GM08714 (cell line): ENCODE data around the gene DENND11.

Experiments used
- H3K4me3 ChIP-seq: fragments of 200-500 bp; sonication (Bioruptor generic); 2 replicates; pipeline ENCODE4 v1.5.1; 2014; ENCODE audit warnings: mild to moderate bottlenecking, low read length, inconsistent platforms
- ZNF274 ChIP-seq: IDR thresholded peaks from 2 replicates; pipeline ENCODE4 v1.6.1; 2012; ENCODE audit warnings: mild to moderate bottlenecking, low read depth, low read length

Gene DENND11

GRCh38 chr7:141714571-141714970 is 12.6 kb upstream of the DENND11 start:
- TF ChIP-seq ZNF274, result no peak
- no peak overlapping the region for H3K4me3 ChIP-seq

- TF ChIP-seq ZNF274, result no peak
- no peak overlapping the region for H3K4me3 ChIP-seq
Measured at GRCh38 chr7:141713890-141714289, 11.9 kb upstream of the DENND11 start.

DNA sequence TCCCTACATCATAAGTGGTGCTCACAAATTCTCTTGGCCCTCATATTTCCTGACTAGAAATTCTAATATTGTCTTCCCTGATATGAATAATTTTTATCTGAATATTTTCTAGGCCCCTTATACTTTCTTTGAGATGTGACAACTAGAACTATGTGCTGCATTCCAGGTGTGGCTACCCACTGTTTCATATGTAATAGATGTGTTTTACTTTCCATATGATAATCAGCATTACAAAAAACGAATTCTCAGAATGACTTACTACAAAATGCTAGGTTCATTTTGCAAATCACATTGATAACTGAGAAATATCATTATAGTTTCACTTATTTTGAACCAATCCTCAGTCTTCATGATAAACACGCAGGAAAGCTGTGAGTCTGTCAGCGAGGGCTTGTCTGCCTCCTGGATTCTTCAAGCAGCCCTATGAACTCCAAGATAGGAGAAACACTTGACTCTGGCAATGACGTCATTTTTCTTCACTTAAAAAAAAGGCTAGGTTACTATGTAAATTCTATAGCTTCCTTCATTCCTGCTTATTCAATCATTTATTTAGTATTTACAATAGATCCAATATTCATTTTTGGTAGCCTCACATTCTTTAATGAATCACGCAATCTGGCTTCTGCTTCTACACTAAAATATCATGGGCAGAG is 10.8 kb upstream of the DENND11 start:
- no peak overlapping the region for H3K4me3 ChIP-seq
- no peak for TF ChIP-seq ZNF274

DNA sequence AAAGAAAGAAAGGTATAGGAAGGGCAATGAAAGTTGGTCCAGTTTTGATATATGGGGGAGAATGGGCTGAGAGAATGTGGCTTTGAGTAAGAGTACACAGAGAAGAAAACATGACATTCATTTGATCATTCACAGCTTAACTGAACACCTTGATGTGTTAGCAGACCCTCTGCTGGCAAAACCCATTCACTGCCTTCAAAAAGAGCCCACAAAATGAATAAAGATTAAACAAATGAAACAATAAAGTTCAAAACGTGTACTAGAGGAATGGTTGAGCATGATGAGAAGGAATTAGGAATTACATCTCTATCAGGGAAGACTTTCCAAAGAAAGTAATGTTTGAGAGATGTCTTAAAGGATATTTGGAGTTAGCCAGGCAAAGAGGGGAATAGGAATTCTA is 8.3 kb upstream of the DENND11 start:
- TF ChIP-seq ZNF274, result no peak
- no peak overlapping the region for H3K4me3 ChIP-seq

DNA sequence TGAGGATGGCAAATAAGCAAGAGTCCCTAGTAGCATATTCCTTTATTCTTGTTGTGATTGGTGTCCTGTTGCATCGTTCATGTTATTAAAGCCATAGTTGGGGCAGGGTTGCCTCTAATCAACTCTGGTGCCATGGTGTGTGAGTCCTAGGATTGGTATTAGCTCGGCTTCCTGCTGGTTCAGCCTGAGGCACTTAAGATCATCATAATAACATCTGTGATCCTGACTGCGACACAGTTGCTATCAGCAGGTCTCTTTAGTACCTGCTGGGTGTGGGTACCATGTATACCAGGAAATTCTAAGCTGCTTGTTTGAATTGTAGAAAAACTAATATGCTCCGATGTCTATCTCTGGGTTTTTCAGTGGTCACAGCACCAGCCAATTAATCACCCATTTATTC is 7.8 kb upstream of the DENND11 start:
- no peak for TF ChIP-seq ZNF274
- no peak overlapping the region for H3K4me3 ChIP-seq

GRCh38 chr7:141709318-141709717 is 7.4 kb upstream of the DENND11 start:
- no peak for TF ChIP-seq ZNF274

GRCh38 chr7:141708351-141708750 is 6.4 kb upstream of the DENND11 start, which contains the start of gene WEE2:
Gene WEE2 (plus strand): TSS chr7:141708353. CDS start chr7:141708759, 406 bp downstream.
- no peak within 1 kb of the TSS for H3K4me3 ChIP-seq
- TF ChIP-seq ZNF274, result no peak

More at GRCh38 chr7:141709318-141709717, 7.4 kb upstream of the DENND11 start:
- no peak overlapping the region for H3K4me3 ChIP-seq

DNA sequence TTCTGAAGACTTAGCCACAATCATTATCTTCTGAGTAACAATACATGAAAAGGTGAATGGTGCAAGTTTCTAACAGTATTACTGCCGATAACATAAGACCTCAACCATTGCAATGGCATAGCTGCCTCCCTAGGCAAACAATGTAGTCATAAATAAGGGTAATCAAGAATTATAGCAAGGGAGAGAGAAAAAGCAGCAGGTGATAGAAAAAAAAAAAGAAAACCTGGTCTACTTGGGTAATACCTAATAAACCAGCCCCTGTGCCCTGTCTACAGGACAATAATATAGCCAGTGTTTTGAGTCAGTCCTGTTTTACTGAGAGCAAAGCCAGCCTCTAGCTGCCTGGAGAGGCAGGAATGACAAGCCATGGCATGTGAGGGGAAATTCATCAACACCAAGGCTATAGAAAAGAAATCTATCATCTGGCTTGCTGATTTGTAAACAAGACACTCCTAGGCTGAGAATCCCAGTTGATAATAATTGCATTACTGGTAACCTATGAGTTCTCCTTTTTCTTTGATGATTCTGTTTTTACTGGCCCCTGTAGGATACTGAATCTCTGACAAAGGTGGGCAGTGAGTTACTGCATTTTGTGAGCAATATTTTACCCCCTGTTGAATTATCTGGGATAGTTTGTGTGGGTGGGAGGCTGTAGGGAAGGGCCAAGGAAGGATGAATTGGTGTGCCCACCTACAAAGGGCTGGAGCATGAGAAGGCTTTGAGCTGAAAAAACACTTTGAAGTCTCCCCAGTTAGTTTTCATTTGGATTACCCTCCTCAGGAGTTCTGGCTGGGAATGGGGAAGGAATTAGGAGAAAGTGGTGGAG is 4.5 kb upstream of the DENND11 start:
- TF ChIP-seq ZNF274, result no peak
- H3K4me3 ChIP-seq, result no peak overlapping the region

DNA sequence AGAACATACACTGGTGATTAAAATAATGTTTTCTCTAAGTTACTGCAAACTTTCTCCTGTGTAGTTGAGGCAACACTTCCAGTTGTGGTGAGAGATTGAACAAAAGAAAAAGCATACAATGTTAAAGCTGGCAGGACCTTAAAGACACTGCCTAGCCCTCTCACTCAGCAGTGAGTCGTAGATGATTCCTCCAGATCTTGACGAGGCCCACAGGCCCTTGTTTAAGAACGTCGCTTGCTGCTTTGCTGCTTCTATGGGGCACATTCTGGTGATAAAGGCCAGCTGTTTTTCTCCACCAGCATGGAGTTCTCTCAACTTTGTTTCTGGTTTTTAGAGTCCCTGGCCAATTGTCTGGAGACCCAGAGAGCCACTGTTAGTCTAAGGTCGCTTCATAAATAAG is 2.8 kb upstream of the DENND11 start:
- no peak overlapping the region for H3K4me3 ChIP-seq
- no peak for TF ChIP-seq ZNF274

DNA sequence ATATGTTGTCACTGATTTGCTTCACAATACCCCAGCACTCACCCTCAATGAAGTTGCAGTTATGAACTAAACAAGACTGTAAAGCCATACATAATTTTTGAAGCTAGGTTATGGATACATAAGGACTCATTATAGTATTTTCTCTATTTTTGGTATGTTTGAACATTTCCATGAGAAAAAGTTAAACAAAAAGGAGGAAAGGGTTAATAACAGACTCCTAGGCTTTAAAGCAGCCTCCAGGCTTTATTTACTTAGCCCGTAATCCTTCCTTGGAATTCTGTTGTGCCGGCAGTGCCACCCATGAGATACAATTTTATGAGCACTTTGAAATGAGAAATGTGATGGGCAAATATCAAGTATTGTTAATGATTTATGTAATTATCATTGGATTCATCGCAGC is 2.1 kb upstream of the DENND11 start:
- TF ChIP-seq ZNF274, result no peak
- H3K4me3 ChIP-seq, result no peak overlapping the region

GRCh38 chr7:141702892-141703291 is 926 bp upstream of the DENND11 start:
- H3K4me3 ChIP-seq, result no peak overlapping the region
- no peak for TF ChIP-seq ZNF274

DNA sequence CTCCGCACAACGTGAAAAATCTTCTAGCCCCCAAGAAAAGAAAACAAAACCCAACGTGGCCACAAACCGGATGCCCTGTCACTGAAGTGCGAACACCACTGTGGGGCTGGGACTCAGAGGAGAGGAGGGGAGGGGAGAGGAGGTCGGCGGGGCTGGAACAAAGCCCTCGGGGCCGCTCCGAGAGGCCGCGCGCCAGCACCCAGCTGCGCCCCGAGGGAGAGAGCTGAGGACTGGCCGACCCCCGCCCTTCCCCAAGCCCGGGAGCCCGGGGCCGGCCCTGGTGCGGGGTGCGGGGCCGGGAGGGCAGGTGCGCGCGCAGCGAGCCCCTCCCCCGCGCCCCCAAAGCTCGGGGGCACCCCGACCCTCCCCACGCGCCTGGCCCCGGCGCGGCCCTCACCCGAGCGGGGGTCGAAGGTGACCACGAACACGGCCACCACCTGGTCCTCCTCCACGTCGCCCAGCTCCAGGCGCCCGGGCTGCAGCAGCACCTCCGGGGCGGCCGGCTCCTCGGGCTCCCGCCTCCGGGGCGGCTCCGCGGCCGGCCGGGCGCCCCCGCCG is 398 bp downstream of the DENND11 start:
- TF ChIP-seq ZNF274, result no peak
- H3K4me3 ChIP-seq, result peak overlapping the region; percentile 62

DNA sequence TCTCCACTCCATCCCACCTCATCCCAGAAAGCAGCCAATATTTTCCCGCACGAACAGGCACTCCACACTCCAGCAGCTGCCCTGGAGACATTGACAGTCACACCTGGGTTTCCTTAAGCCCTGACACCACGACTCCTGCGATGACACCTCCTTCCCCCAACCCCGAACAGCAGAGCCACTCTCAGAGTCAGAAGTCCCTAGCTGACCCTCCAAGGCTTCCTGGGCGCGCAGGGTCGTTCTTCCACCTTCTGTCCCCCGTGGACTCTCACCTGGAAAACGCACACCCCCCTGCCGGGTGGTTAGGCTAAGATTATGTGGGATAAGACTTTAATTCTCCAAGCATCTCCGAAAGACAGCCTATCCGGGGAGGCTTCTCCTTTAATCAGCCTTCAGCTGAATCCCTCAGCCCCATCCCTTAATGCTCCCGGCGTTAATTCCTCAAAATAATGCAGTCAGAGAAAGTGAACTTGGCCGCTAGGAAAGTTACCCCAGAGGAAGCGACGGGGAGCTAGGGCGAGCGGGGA is 1.1 kb downstream of the DENND11 start:
- peak overlapping the region; percentile 76 for H3K4me3 ChIP-seq
- TF ChIP-seq ZNF274, result no peak

- H3K4me3 ChIP-seq, result peak overlapping the region; percentile 76; the same call in 1 of the 2 replicates
- no peak for TF ChIP-seq ZNF274
Measured at GRCh38 chr7:141700296-141700847, 1.6 kb downstream of the DENND11 start.
